DND-41 (cell line): Measurements from ENCODE around the gene CACNA1F.

Source experiments
- ATAC-seq: fragments of 200-7000 bp; cut with Tn5 transposase; 3 replicates; pipeline ENCODE4 v1.9.1; 2021; ENCODE audit warnings: low read depth; ENCODE audit not compliant: insufficient read depth
- DNase-seq: peaks from one replicate; pipeline ENCODE4 v3.0.0-alpha.2; 2020
- H2AFZ ChIP-seq: 2 replicates; pipeline ENCODE4 v1.6.0; 2012; ENCODE audit warnings: low read depth, low read length
- H3K27ac ChIP-seq: 2 replicates; pipeline ENCODE4 v1.5.1; 2012; ENCODE audit warnings: low read length, inconsistent platforms
- H3K27me3 ChIP-seq: fragments of 200-600 bp; sonication (generic); 2 replicates; pipeline ENCODE4 v1.6.0; 2012; ENCODE audit warnings: low read length, mild to moderate bottlenecking, inconsistent platforms; ENCODE audit not compliant: insufficient read depth, poor library complexity
- H3K36me3 ChIP-seq: 2 replicates; pipeline ENCODE4 v1.5.1; 2012; ENCODE audit warnings: low read length, inconsistent platforms; ENCODE audit not compliant: insufficient read depth
- H3K4me1 ChIP-seq: 2 replicates; pipeline ENCODE4 v1.5.1; 2012; ENCODE audit warnings: mild to moderate bottlenecking, low read length; ENCODE audit not compliant: insufficient read depth
- H3K4me2 ChIP-seq: 2 replicates; pipeline ENCODE4 v1.6.0; 2012; ENCODE audit warnings: mild to moderate bottlenecking, moderate library complexity, low read length, inconsistent platforms; ENCODE audit not compliant: insufficient read depth
- H3K4me3 ChIP-seq, 2 experiments: fragments of 200-600 bp in 1 of 2; shearing (Covaris generic) in 1 of 2; 2 replicates each; pipeline ENCODE4 v1.5.1; 2012 to 2016; ENCODE audit warnings: inconsistent platforms in 2 of 2, low read length in 2 of 2, mild to moderate bottlenecking in 2 of 2, low read depth in 1 of 2, moderate library complexity in 1 of 2
- H3K79me2 ChIP-seq: 2 replicates; pipeline ENCODE4 v1.6.0; 2012; ENCODE audit warnings: low read length, inconsistent platforms; ENCODE audit not compliant: insufficient read depth
- H3K9ac ChIP-seq: 2 replicates; pipeline ENCODE4 v1.6.0; 2012; ENCODE audit warnings: low read depth, mild to moderate bottlenecking, inconsistent platforms, low read length, moderate library complexity
- H3K9me3 ChIP-seq: 2 replicates; pipeline ENCODE4 v1.5.1; 2012; ENCODE audit warnings: low read length, moderate library complexity, mild to moderate bottlenecking, inconsistent platforms; ENCODE audit not compliant: insufficient read depth, severe bottlenecking
- H4K20me1 ChIP-seq: 2 replicates; pipeline ENCODE4 v1.6.0; 2012; ENCODE audit warnings: low read length; ENCODE audit not compliant: insufficient read depth
- CTCF ChIP-seq: IDR thresholded peaks from 2 replicates; pipeline ENCODE4 v1.5.1; 2012; ENCODE audit warnings: borderline replicate concordance, low read length, moderate library complexity, mild to moderate bottlenecking; ENCODE audit not compliant: poor library complexity, severe bottlenecking; ENCODE audit errors: extremely low read depth
- EZH2 ChIP-seq: IDR thresholded peaks from 3 replicates; pipeline ENCODE4 v1.6.1; 2012; ENCODE audit warnings: borderline replicate concordance, low read depth, mild to moderate bottlenecking, moderate library complexity, low read length, inconsistent platforms; ENCODE audit not compliant: severe bottlenecking

CACNA1F gene

DNA sequence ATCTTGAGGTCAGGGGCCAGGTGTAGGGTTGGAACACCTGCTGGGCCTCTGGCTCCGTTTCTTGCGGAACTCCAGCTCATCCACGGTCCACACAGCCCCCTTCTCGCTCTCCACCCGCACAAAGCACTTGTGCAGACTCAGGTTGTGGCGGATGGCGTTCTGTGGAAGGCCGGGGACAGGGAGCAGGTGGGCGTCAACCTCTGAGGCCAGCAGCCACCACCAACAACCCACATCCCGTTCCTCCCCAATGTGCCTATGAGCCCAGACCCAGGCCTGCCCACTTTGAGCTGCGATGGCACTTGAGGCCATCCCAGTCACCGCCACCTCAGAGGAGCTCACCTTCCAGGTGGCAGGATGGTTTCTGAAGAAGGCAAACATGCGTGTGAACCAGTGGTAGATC lies 18.2 kb upstream of the CACNA1F start:
- H3K27me3 ChIP-seq: no peaks in the 10 kb centered on the region
- H3K4me1 ChIP-seq: no peaks in the 10 kb centered on the region
- peaks cover 21% of the 10 kb centered on the region for H3K36me3 ChIP-seq
- no peaks in the 10 kb centered on the region for H4K20me1 ChIP-seq
- no peak overlapping the region for H3K9ac ChIP-seq
- ATAC-seq: no peak
- H3K27ac ChIP-seq: no peak overlapping the region
- no peaks in the 10 kb centered on the region for H3K9me3 ChIP-seq
- H3K79me2 ChIP-seq: no peaks in the 10 kb centered on the region
- DNase-seq: no peak
- H3K4me2 ChIP-seq: no peak overlapping the region
- H2AFZ ChIP-seq: no peak overlapping the region
- TF ChIP-seq EZH2: no peak
- no peak for TF ChIP-seq CTCF
- H3K4me3 ChIP-seq: no peak overlapping the region

- no peak for ATAC-seq
- Histone ChIP-seq H3K9ac (no peak overlapping the region), H3K27me3 (no peaks in the 10 kb centered on the region), H3K4me2 (no peak overlapping the region), H3K27ac (no peak overlapping the region), H3K79me2 (no peaks in the 10 kb centered on the region), H2AFZ (no peak overlapping the region), H3K9me3 (no peaks in the 10 kb centered on the region), H4K20me1 (no peaks in the 10 kb centered on the region), H3K4me1 (no peaks in the 10 kb centered on the region), H3K4me3 (no peak overlapping the region), H3K36me3 (peaks cover 24% of the 10 kb centered on the region)
- DNase-seq: no peak
- TF ChIP-seq EZH2 (no peak), CTCF (no peak)
Measured at GRCh38 chrX:49250578-49250977, 17.4 kb upstream of the CACNA1F start.

DNA sequence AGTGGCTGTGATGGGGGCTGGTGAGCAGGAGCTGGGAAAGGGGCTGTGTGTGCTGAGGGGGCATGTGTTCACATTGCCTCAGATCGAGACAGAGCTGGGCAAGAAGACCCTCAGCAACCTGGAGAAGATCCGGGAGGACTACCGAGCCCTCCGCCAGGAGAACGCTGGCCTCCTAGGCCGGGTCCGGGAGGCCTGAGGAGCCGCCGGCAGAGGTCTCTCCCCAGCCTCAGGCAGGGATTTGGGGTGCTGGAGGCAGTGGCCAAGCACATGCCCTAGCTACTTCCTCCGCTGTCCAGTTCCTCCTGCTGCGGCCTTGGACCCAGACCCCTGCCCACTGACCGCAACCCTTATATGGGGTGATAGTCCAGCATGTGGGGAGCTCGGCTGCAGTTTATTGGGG lies 16.9 kb upstream of the CACNA1F start:
- Histone ChIP-seq H3K4me1 (no peaks in the 10 kb centered on the region), H3K79me2 (no peaks in the 10 kb centered on the region), H3K4me2 (no peak overlapping the region), H3K9ac (no peak overlapping the region), H3K36me3 (peaks cover 24% of the 10 kb centered on the region), H4K20me1 (no peaks in the 10 kb centered on the region), H3K9me3 (no peaks in the 10 kb centered on the region), H3K27ac (no peak overlapping the region), H3K27me3 (no peaks in the 10 kb centered on the region), H3K4me3 (no peak overlapping the region), H2AFZ (no peak overlapping the region)
- TF ChIP-seq CTCF: no peak
- no peak for TF ChIP-seq EZH2
- DNase-seq (no peak), ATAC-seq (no peak)

- Histone ChIP-seq H3K4me3 (no peak overlapping the region), H3K27ac (no peak overlapping the region), H3K9ac (no peak overlapping the region), H3K9me3 (no peaks in the 10 kb centered on the region), H3K79me2 (no peaks in the 10 kb centered on the region), H3K4me1 (no peaks in the 10 kb centered on the region), H3K4me2 (no peak overlapping the region), H3K36me3 (peaks cover 24% of the 10 kb centered on the region), H4K20me1 (no peaks in the 10 kb centered on the region), H2AFZ (no peak overlapping the region), H3K27me3 (no peaks in the 10 kb centered on the region)
- no peak for DNase-seq
- TF ChIP-seq EZH2 (no peak), CTCF (no peak)
- ATAC-seq: no peak
Measured at GRCh38 chrX:49249616-49250015, 16.5 kb upstream of the CACNA1F start.
